Measurements from ENCODE around the gene ZNF710. TPM values are rescaled to one million over a fixed set of nuclear protein-coding genes. Genes with fewer than 3 reads are reported as not detected.

ZNF710 gene
- total and polyA plus RNA-seq, 9 of the 15 experiments (the other 6 are each of a cell fraction or from before 2014, with no cell fraction given) = 0.56 to 14.2 (median 5.2) TPM

DNA sequence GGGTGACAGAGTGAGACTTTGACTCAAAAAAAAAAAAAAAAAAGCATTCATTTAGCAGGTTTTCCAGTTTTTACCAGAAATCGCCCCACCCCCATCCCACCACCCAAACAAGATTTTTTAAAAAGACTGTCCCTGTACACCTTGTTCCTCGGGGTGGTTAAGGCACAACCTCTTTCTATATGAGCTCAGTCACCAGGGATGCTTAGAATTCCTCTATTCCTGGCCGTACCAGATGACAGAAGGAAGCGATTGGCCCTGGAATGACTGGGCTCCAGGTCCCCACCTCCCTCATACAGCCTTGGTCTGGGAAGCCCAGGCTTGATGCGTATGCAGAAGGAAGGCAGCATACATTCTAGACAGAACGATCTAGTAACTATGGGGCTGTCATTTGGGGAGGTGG is 75.6 kb downstream of the ZNF710 start:
- peaks cover 2% of the 10 kb centered on the region; the same call in 2 of the 3 replicates for H3K36me3 ChIP-seq (ENCODE audit: control insufficient read depth, insufficient read depth, low read length)
- TSS peak; percentile 45 for BruUV-seq (replicated peaks)
- H3K4me3 ChIP-seq = no peak overlapping the region
- POLR2A ChIA-PET = interaction anchor here (0.9 to 1.5 kb wide), 2 partner anchors 9 to 178 kb away, joined by 3 to 6 read pairs; no protein-coding TSS in a partner anchor
- no peaks in the 10 kb centered on the region for H3K9me1 ChIP-seq (ENCODE audit: control insufficient read depth, insufficient read depth, low read length)
- in situ Hi-C loops (cut with MboI) = loop anchor here (10.0 kb wide), 1 partner anchor 342 kb away; no protein-coding TSS in a partner anchor
- intact Hi-C loops (cut with micrococcal nuclease) = no loop called here
- peaks cover 0 to 27% of the 10 kb centered on the region in 2 experiments; a peak in 1 of 5 replicates for H3K4me1 ChIP-seq (replicated peaks in 1 of 2; ENCODE audit: control insufficient read depth in 2 of 2, insufficient read depth in 2 of 2, low read length in 2 of 2)
- ATAC-seq = no peak
- no peaks in the 10 kb centered on the region for H3K79me2 ChIP-seq (ENCODE audit: control insufficient read depth, insufficient read depth, low read length)
- no peaks in the 10 kb centered on the region for H3K9me3 ChIP-seq (replicated peaks; ENCODE audit: control insufficient read depth, insufficient read depth, low read depth, low read length)
- peak overlapping the region in 1 of 2 experiments; percentile 69; a peak in 1 of 4 replicates for H3K9ac ChIP-seq (ENCODE audit: insufficient read depth in 1 of 2, low read depth in 2 of 2, low read length in 2 of 2)
- no peak for DNase-seq (ENCODE audit: extremely low read depth in 1 of 4, low spot score in 3 of 4)
- no peak overlapping the region for H3K27ac ChIP-seq (ENCODE audit: extremely low read depth, low read depth, low read length)
- TF ChIP-seq ARHGAP35 (IDR thresholded peaks at IDR 0.05; ENCODE audit: partially characterized antibody) = no peak
- no peak for TF ChIP-seq ZNF436 (CRISPR knock-in tag; IDR thresholded peaks at IDR 0.05)
- no peak for TF ChIP-seq E2F8 (IDR thresholded peaks at IDR 0.05; ENCODE audit: low read depth, partially characterized antibody)
- H4K20me1 ChIP-seq (replicated peaks; ENCODE audit: control insufficient read depth, insufficient read depth, low read length) = no peaks in the 10 kb centered on the region
- no peaks in the 10 kb centered on the region for H3K27me3 ChIP-seq (ENCODE audit: control insufficient read depth in 2 of 2, insufficient read depth in 2 of 2, low read length in 2 of 2)
- no peak overlapping the region for H3K4me2 ChIP-seq (ENCODE audit: insufficient read depth, low read length)
- CTCF ChIA-PET (ENCODE audit: low intra/inter-chr PET ratio) = no interaction called here
- no peak overlapping the region for H2AFZ ChIP-seq (ENCODE audit: low read depth, low read length)
- FAIRE-seq = no peak
- 73% methylated on average over 6 of the region's 6 CpGs for WGBS (ENCODE audit: insufficient coverage, low coverage, missing lambda C conversion rate)

Measured in K562 (cell line).